ENCODE results near the gene STAC3.

STAC3 gene

GRCh38 chr12:57236201-57236924 lies 14.6 kb downstream of the STAC3 start:
- no peak for DNase-seq (ENCODE audit: low read depth, low spot score)

- no peak for DNase-seq (ENCODE audit: low read depth, low spot score)
Measured at GRCh38 chr12:57235728-57236131, 15.3 kb downstream of the STAC3 start.

GRCh38 chr12:57235017-57235727 lies 15.8 kb downstream of the STAC3 start:
- no peak for DNase-seq (ENCODE audit: low read depth, low spot score)

GRCh38 chr12:57234571-57235016 lies 16.4 kb downstream of the STAC3 start:
- no peak for DNase-seq (ENCODE audit: low read depth, low spot score)

GRCh38 chr12:57234233-57234570 lies 16.8 kb downstream of the STAC3 start:
- no peak for DNase-seq (ENCODE audit: low read depth, low spot score)

GRCh38 chr12:57233357-57234232 lies 17.4 kb downstream of the STAC3 start:
- no peak for DNase-seq (ENCODE audit: low read depth, low spot score)

- no peak for DNase-seq (ENCODE audit: low read depth, low spot score)
Measured at GRCh38 chr12:57232156-57232756, 18.7 kb downstream of the STAC3 start.

- no peak for DNase-seq (ENCODE audit: low read depth, low spot score)
Measured at GRCh38 chr12:57231276-57232021, 19.5 kb downstream of the STAC3 start.

GRCh38 chr12:57230381-57231155 lies 20.4 kb downstream of the STAC3 start:
- DNase-seq (ENCODE audit: low read depth, low spot score): no peak

- DNase-seq (ENCODE audit: low read depth, low spot score): peak; percentile 89
Measured at GRCh38 chr12:57229634-57230380, 21.2 kb downstream of the STAC3 start, which contains the start of gene SHMT2. Gene SHMT2, plus strand, starts transcription at chr12:57229711. Its CDS starts 68 bp downstream, at chr12:57229779.

- no peak for DNase-seq (ENCODE audit: low read depth, low spot score)
Measured at GRCh38 chr12:57229046-57229633, 21.8 kb downstream of the STAC3 start.

- DNase-seq (ENCODE audit: low read depth, low spot score): no peak
Measured at GRCh38 chr12:57227315-57228115, 23.5 kb downstream of the STAC3 start.

- DNase-seq (ENCODE audit: low read depth, low spot score): no peak
Measured at GRCh38 chr12:57226588-57227314, 24.2 kb downstream of the STAC3 start.

- DNase-seq (ENCODE audit: low read depth, low spot score): no peak
Measured at GRCh38 chr12:57225680-57226210, 25.2 kb downstream of the STAC3 start.

GRCh38 chr12:57224973-57225679 lies 25.9 kb downstream of the STAC3 start:
- no peak for DNase-seq (ENCODE audit: low read depth, low spot score)

- no peak for DNase-seq (ENCODE audit: low read depth, low spot score)
Measured at GRCh38 chr12:57224278-57224972, 26.6 kb downstream of the STAC3 start.
